CD8-positive, alpha-beta memory T cell (primary cell): ENCODE results near the gene ACOX3. TPM values are rescaled to one million over a fixed set of nuclear protein-coding genes. Genes with fewer than 3 reads are reported as not detected.

Experiments used
- CTCF ChIA-PET: fragments of 350-600 bp; sonication (Branson Sonifier 250); formaldehyde crosslinking; loops from one replicate; lab custom pipeline; 2021; ENCODE audit warnings: antibody characterized with exemption; lab: Charles Lee
- POLR2A ChIA-PET: fragments of 350-600 bp; sonication (Branson Sonifier 250); formaldehyde crosslinking; loops from one replicate; lab custom pipeline; 2021; ENCODE audit warnings: antibody characterized with exemption; lab: Charles Lee
- DNase-seq, 5 donors: peaks; one replicate each; pipeline versions ENCODE4 v3.0.0 to v3.0.0-alpha.2; 2020 to 2022; ENCODE audit warnings: mixed read lengths in 1 of 5
- H3K27ac ChIP-seq: one replicate; pipeline ENCODE4 v1.7.0; 2013; ENCODE audit warnings: low read depth, mild to moderate bottlenecking, low read length, moderate library complexity
- H3K27me3 ChIP-seq: 2 replicates; pipeline ENCODE4 v1.7.0; 2013; ENCODE audit warnings: low read length, mild to moderate bottlenecking; ENCODE audit not compliant: insufficient read depth, poor library complexity, severe bottlenecking
- H3K36me3 ChIP-seq: 2 replicates; pipeline ENCODE4 v1.7.0; 2013; ENCODE audit warnings: mild to moderate bottlenecking, low read length, moderate library complexity; ENCODE audit not compliant: insufficient read depth
- H3K4me1 ChIP-seq: 2 replicates; pipeline ENCODE4 v1.7.0; 2013; ENCODE audit warnings: mild to moderate bottlenecking, low read length, moderate library complexity; ENCODE audit not compliant: insufficient read depth
- H3K4me3 ChIP-seq: 2 replicates; pipeline ENCODE4 v1.7.0; 2013; ENCODE audit warnings: mild to moderate bottlenecking, low read length
- H3K9me3 ChIP-seq: 2 replicates; pipeline ENCODE4 v1.7.0; 2013; ENCODE audit warnings: mild to moderate bottlenecking, low read length
- H3K27ac Mint-ChIP-seq, 8 donors: one replicate each; pipeline ENCODE4 v1.8.0; 2020 to 2021; ENCODE audit warnings: mixed read lengths in 8 of 8, mild to moderate bottlenecking in 6 of 8, inconsistent platforms in 3 of 8, moderate library complexity in 3 of 8
- H3K27me3 Mint-ChIP-seq, 2 donors: one replicate each; pipeline ENCODE4 v1.8.0; 2020 to 2021; ENCODE audit warnings: mixed read lengths in 2 of 2, mild to moderate bottlenecking in 1 of 2, moderate library complexity in 1 of 2
- H3K36me3 Mint-ChIP-seq, 3 donors: one replicate each; pipeline ENCODE4 v1.8.0; 2020 to 2021; ENCODE audit warnings: mixed read lengths in 3 of 3, inconsistent platforms in 1 of 3, mild to moderate bottlenecking in 1 of 3
- H3K4me1 Mint-ChIP-seq, 3 donors: one replicate each; pipeline ENCODE4 v1.8.0; 2020 to 2021; ENCODE audit warnings: mixed read lengths in 3 of 3, inconsistent platforms in 1 of 3, mild to moderate bottlenecking in 1 of 3
- H3K4me3 Mint-ChIP-seq, 7 donors: one replicate each; pipeline ENCODE4 v1.8.0; 2020 to 2021; ENCODE audit warnings: mixed read lengths in 7 of 7, mild to moderate bottlenecking in 6 of 7, moderate library complexity in 4 of 7, inconsistent platforms in 2 of 7
- H3K9me3 Mint-ChIP-seq, 5 donors: one replicate each; pipeline ENCODE4 v1.8.0; 2020 to 2022; ENCODE audit warnings: mixed read lengths in 5 of 5, mild to moderate bottlenecking in 3 of 5, moderate library complexity in 2 of 5, inconsistent platforms in 1 of 5
- polyA plus RNA-seq: library from polyadenylated mRNA; unstranded; fragments of 300-500 nt; fragmentation: Illumina TruSeq; gene quantifications from one replicate; pipeline ENCODE4 v1.2.3, GENCODE V29; 2021
- total RNA-seq, 2 experiments: library from RNA; stranded (reverse); gene quantifications; one replicate each; pipeline ENCODE4 v1.2.3, GENCODE V29; 2021

ACOX3 gene
- total and polyA plus RNA-seq, 3 experiments from 2014 or later: 14.2 to 24.9 (median 22.3) TPM

DNA sequence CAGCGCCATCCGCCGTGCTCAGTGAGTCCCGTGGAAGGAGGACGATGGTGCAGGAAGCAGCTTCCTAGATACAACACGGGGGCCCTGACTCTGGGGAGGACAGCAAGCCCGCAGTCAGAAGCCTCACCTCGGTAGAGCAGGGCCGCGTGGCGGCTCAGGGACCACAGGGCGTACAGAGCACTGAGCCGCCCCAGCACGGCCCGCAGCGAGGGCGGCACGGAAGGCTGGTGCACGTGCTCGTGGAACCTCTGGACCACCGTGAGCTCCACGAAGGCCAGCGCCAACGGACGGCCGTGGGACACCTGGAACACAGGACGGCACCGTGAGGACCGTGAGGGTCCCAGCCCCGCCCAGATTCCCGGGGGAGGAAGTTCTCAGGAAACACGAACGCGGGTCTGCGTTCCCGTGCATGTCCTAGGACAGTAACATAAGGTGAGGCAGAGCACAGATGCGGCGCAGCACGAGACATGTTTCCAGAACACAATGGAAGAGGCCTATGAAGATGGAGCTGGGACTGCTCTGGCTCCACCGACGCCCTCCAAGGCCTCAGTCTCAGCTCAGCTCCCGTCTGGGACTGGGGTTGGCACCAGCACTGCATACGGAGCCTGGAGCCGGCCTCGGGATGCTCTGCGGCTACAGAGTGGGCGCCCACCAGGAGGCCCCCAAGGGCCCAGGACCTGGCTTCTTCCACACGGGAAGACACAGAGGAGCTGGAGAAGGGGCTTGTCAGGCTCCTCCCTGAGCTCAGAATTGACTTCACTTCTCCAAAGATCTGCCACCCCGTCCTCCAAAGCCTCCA lies 65.5 kb downstream of the ACOX3 start:
- no peaks in the 10 kb centered on the region for H3K9me3 Mint-ChIP-seq
- Histone ChIP-seq H3K4me3 (no peak overlapping the region), H3K27me3 (no peaks in the 10 kb centered on the region), H3K27ac (no peak overlapping the region), H3K36me3 (no peaks in the 10 kb centered on the region), H3K4me1 (no peaks in the 10 kb centered on the region), H3K9me3 (no peaks in the 10 kb centered on the region)
- no peak overlapping the region for H3K27ac Mint-ChIP-seq
- ChIA-PET CTCF (no interaction called here), POLR2A (no interaction called here)
- no peak overlapping the region for H3K4me3 Mint-ChIP-seq
- H3K27me3 Mint-ChIP-seq: no peaks in the 10 kb centered on the region
- no peak for DNase-seq
- H3K36me3 Mint-ChIP-seq: peaks cover 0 to 24% (median 5%) of the 10 kb centered on the region in 3 donors
- H3K4me1 Mint-ChIP-seq: no peaks in the 10 kb centered on the region

DNA sequence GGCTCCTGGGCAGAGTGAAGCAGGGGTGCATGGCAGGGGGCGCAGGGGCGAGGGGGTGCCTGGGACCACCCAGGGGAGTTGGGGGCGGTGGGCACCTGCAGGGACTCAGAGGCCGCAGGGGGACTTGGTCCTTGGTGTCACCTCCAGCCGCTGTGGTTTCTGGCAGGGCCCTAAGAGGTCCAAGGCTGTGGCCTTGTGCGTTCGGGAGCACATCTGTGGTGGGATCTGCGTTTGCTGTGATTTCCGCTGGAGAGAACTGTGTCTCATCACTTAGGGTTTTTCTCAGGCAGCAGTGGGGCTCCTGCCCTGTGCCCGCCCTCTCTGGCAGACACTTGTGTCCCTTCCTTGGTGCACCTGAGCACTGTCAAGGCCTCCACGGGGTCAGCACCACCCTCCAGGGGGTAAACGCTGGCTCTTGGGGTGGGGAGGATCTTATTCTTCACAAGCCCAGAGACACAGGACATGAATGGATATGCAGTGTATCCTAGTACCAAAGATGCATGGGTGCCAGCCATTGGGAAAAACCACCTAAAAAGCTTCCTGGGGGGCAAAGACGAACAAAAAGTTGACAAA lies 66.5 kb downstream of the ACOX3 start:
- H3K9me3 ChIP-seq: no peaks in the 10 kb centered on the region
- CTCF ChIA-PET: no interaction called here
- Mint-ChIP-seq H3K9me3 (no peaks in the 10 kb centered on the region), H3K4me1 (no peaks in the 10 kb centered on the region), H3K4me3 (no peak overlapping the region), H3K27me3 (no peaks in the 10 kb centered on the region), H3K36me3 (peaks cover 0 to 22% (median 5%) of the 10 kb centered on the region in 3 donors), H3K27ac (no peak overlapping the region)
- H3K4me3 ChIP-seq: no peak overlapping the region
- H3K36me3 ChIP-seq: no peaks in the 10 kb centered on the region
- DNase-seq: no peak
- no peaks in the 10 kb centered on the region for H3K27me3 ChIP-seq
- H3K4me1 ChIP-seq: no peaks in the 10 kb centered on the region
- no peak overlapping the region for H3K27ac ChIP-seq
- POLR2A ChIA-PET: no interaction called here

DNA sequence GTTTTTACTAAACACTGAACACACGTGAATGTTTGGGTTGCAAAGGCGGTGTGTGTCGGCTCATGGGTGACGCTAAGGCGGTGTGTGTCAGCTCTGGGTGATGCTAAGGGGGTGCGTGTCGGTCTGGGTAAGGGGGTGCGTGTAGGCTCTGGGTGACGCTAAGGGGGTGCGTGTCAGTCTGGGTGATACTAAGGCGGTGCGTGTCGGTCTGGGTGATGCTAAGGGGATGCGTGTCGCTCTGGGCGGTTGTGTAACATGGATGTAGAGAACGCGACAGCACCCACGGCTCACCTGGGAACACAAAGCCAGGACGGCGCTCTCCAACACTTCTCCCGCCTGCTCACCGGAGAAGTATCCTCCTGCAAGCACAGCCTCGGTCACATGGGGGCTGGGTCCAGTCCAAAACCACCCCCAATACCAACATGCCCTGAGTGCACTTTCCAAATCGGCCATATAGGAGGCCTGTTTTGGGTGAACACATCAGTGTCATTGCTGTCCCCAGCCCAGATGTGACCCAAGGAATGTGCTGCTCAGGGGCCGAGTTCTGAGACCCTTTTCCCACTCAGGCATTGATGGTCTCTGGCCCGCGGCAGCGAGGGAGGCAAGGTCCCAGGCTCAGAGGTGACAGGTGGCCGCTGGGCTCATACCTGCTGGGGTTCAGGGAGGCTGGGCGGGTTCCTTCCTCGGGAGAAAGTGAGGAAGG lies 67.1 kb downstream of the ACOX3 start:
- POLR2A ChIA-PET: no interaction called here
- Histone ChIP-seq H3K4me1 (no peaks in the 10 kb centered on the region), H3K27ac (no peak overlapping the region), H3K4me3 (no peak overlapping the region), H3K27me3 (no peaks in the 10 kb centered on the region), H3K9me3 (no peaks in the 10 kb centered on the region), H3K36me3 (no peaks in the 10 kb centered on the region)
- Mint-ChIP-seq H3K9me3 (no peaks in the 10 kb centered on the region), H3K36me3 (peaks cover 0 to 22% (median 5%) of the 10 kb centered on the region in 3 donors), H3K4me1 (no peaks in the 10 kb centered on the region), H3K27ac (no peak overlapping the region), H3K27me3 (no peaks in the 10 kb centered on the region), H3K4me3 (no peak overlapping the region)
- DNase-seq: no peak
- CTCF ChIA-PET: no interaction called here

DNA sequence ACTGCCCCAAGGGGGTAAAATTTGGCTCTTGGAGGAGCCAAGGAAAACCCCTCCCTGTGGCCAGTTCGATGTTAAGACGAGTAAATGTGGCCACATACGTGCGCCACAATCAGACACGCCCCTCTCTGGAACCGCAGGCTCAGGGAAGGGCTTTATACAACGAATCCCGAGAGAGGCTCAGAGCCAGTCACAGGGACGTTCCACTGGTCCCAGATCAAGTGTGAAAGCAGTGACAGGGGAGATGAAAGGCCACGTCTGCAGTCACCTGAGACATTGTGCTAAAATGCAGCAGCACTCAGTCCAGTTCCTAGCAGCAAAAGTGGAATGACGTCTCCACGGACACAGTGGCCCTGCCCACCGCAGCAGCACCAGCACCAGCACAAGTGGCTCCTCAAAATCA lies 68.0 kb downstream of the ACOX3 start:
- no peaks in the 10 kb centered on the region for H3K27me3 ChIP-seq
- Mint-ChIP-seq H3K9me3 (no peaks in the 10 kb centered on the region), H3K4me3 (no peak overlapping the region)

DNA sequence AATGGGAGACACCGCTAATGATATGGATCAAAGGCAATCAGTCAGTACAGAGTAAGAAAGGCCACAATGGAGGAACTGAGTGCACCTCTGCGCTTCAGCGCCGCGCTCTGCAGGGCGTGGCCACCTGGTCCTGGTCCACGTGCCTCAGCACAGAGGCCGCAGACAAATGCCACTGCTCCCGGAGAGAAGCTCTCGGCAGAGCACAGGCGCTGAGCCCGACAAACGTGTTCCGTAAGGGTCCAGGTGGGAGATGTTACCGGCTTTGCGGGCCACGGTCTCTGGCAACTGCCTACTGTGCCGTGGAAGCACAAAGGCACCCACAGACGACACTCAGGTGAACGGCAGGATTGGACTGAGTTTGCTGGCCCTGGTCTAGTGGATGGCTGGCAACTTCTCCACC lies 68.9 kb downstream of the ACOX3 start:
- CTCF ChIA-PET: no interaction called here
- no peak for DNase-seq
- H3K9me3 ChIP-seq: no peaks in the 10 kb centered on the region
- H3K4me3 Mint-ChIP-seq: no peak overlapping the region
- H3K27ac ChIP-seq: no peak overlapping the region
- no peaks in the 10 kb centered on the region for H3K36me3 ChIP-seq
- H3K27ac Mint-ChIP-seq: no peak overlapping the region
- POLR2A ChIA-PET: no interaction called here
- H3K27me3 Mint-ChIP-seq: peaks cover 0 to 1% of the 10 kb centered on the region in 2 donors
- no peaks in the 10 kb centered on the region for H3K27me3 ChIP-seq
- no peaks in the 10 kb centered on the region for H3K4me1 Mint-ChIP-seq
- H3K9me3 Mint-ChIP-seq: no peaks in the 10 kb centered on the region
- no peaks in the 10 kb centered on the region for H3K4me1 ChIP-seq
- no peak overlapping the region for H3K4me3 ChIP-seq
- H3K36me3 Mint-ChIP-seq: peaks cover 0 to 21% (median 8%) of the 10 kb centered on the region in 3 donors

More for the DNA sequence above, 68.0 kb downstream of the ACOX3 start:
- H3K36me3 ChIP-seq: no peaks in the 10 kb centered on the region
- Mint-ChIP-seq H3K27ac (no peak overlapping the region), H3K4me1 (no peaks in the 10 kb centered on the region), H3K36me3 (peaks cover 0 to 24% (median 5%) of the 10 kb centered on the region in 3 donors), H3K27me3 (peaks cover 0 to 1% of the 10 kb centered on the region in 2 donors)
- H3K4me3 ChIP-seq: no peak overlapping the region
- ChIA-PET CTCF (no interaction called here), POLR2A (no interaction called here)
- no peaks in the 10 kb centered on the region for H3K4me1 ChIP-seq
- DNase-seq: no peak
- H3K9me3 ChIP-seq: no peaks in the 10 kb centered on the region
- no peak overlapping the region for H3K27ac ChIP-seq

DNA sequence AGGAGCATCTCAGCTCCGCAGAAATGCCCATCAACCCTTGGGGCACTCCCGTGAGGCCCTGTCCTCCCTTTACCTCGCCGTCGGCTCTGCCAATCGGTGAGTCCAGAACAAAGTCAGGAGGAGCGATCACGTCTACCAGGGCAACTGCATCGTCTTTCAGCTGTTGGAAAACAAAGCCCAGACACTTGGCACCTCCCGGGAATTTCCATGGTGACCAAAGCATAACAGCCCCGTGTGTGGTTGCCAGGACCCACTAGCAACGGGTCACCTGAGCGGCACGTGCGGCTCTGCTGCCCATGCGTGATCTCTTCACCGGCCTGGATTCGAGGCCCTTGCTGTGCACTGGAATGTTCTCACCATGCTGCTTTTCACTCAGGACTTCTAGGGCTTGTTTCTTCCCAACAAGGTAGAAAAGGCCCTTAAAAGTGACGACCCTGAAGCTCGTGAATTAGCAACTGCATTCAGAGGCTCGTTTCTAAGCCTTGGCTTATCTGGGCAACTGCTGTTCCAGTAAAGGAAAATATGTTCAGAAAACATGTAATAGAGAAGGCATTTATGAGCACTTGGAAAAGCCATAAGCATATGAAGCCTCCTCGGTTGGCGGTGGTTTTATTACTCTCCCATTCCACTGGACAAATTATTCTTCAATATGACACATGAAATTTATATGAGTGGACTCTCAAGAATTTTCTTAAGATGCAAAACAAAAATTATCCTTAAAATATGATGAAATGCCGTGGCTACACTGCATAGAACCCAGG lies 69.5 kb downstream of the ACOX3 start:
- Histone ChIP-seq H3K27ac (no peak overlapping the region), H3K4me3 (no peak overlapping the region), H3K9me3 (no peaks in the 10 kb centered on the region), H3K36me3 (no peaks in the 10 kb centered on the region), H3K4me1 (no peaks in the 10 kb centered on the region), H3K27me3 (no peaks in the 10 kb centered on the region)
- Mint-ChIP-seq H3K36me3 (peaks cover 5 to 27% (median 10%) of the 10 kb centered on the region in 3 donors), H3K27me3 (peaks cover 0 to 1% of the 10 kb centered on the region in 2 donors), H3K27ac (no peak overlapping the region), H3K4me1 (no peaks in the 10 kb centered on the region), H3K9me3 (no peaks in the 10 kb centered on the region), H3K4me3 (no peak overlapping the region)
- ChIA-PET POLR2A (no interaction called here), CTCF (no interaction called here)
- no peak for DNase-seq

DNA sequence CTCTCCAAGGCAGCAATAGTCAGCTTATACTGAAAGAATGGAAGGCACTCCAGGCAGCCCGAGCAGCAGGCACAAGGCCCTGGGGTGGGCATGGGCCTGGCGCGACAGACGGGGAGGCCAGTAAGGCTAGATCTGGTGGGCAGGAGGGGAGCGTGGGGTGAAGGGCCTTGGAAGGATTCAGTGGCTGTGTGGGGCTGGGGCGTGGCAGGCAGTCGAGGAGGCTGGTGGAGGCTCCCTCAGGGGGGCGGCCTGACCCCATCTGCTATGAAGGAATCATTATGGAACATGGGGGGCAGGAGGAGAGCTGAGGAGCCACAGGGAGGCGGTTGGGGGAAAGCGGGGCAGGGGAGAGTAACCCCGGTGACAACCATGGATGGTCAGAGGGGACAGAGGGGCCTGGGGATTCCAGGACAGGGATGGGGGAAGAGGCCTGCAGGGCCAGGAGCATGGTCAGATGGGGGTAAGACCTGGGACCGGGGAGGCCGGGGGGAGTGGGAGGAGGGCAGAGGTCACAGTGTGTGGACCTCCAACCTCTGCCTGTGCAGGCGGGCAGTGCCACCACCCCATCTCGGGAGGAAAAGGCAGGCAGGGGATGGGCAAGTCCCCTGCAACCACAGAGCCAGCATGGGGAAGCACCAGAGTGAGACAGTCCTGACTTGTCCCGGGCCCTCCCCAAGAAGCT lies 70.3 kb downstream of the ACOX3 start:
- CTCF ChIA-PET: no interaction called here
- Mint-ChIP-seq H3K27me3 (peaks cover 0 to 1% of the 10 kb centered on the region in 2 donors), H3K4me3 (no peak overlapping the region), H3K27ac (no peak overlapping the region), H3K36me3 (peaks cover 5 to 30% (median 8%) of the 10 kb centered on the region in 3 donors), H3K9me3 (no peaks in the 10 kb centered on the region), H3K4me1 (no peaks in the 10 kb centered on the region)
- Histone ChIP-seq H3K27ac (no peak overlapping the region), H3K4me3 (no peak overlapping the region), H3K4me1 (no peaks in the 10 kb centered on the region), H3K9me3 (no peaks in the 10 kb centered on the region), H3K36me3 (no peaks in the 10 kb centered on the region), H3K27me3 (no peaks in the 10 kb centered on the region)
- no peak for DNase-seq
- POLR2A ChIA-PET: no interaction called here
